ENCODE data around the gene ARID1B. TPM values are rescaled to one million over a fixed set of nuclear protein-coding genes. Genes with fewer than 3 reads are reported as not detected.

The ARID1B gene
- total RNA-seq, 1 donor from 2014 or later: 101 TPM

- no peak for TF ChIP-seq CTCF (conservative IDR thresholded peaks at IDR 0.05)
- H3K9me3 Mint-ChIP-seq: no peaks in the 10 kb centered on the region
- H3K36me3 Mint-ChIP-seq (ENCODE audit: low read depth): peaks cover 26% of the 10 kb centered on the region
- no peaks in the 10 kb centered on the region for H3K27me3 Mint-ChIP-seq (ENCODE audit: low read depth)
- H3K4me1 Mint-ChIP-seq: peaks cover 16% of the 10 kb centered on the region
- H3K27ac Mint-ChIP-seq (ENCODE audit: unreplicated experiment): no peak overlapping the region
- no peak for DNase-seq (ENCODE audit: low read depth, low spot score)
- no peak overlapping the region for H3K4me3 Mint-ChIP-seq
Observed at GRCh38 chr6:157185986-157186385, 408.8 kb downstream of the ARID1B start.

GRCh38 chr6:157186785-157187181 lies 409.6 kb downstream of the ARID1B start:
- no peak overlapping the region for H3K4me3 Mint-ChIP-seq
- H3K27me3 Mint-ChIP-seq (ENCODE audit: low read depth): no peaks in the 10 kb centered on the region
- H3K36me3 Mint-ChIP-seq (ENCODE audit: low read depth): peaks cover 32% of the 10 kb centered on the region
- no peak for TF ChIP-seq CTCF (conservative IDR thresholded peaks at IDR 0.05)
- no peaks in the 10 kb centered on the region for H3K9me3 Mint-ChIP-seq
- H3K4me1 Mint-ChIP-seq: peaks cover 16% of the 10 kb centered on the region
- DNase-seq (ENCODE audit: low read depth, low spot score): no peak
- H3K27ac Mint-ChIP-seq (ENCODE audit: unreplicated experiment): no peak overlapping the region

GRCh38 chr6:157187182-157188083 lies 410.3 kb downstream of the ARID1B start:
- TF ChIP-seq CTCF (conservative IDR thresholded peaks at IDR 0.05): no peak
- Mint-ChIP-seq H3K9me3 (no peaks in the 10 kb centered on the region), H3K4me1 (peaks cover 16% of the 10 kb centered on the region), H3K27me3 (ENCODE audit: low read depth) (no peaks in the 10 kb centered on the region), H3K4me3 (no peak overlapping the region), H3K36me3 (ENCODE audit: low read depth) (peaks cover 32% of the 10 kb centered on the region), H3K27ac (ENCODE audit: unreplicated experiment) (no peak overlapping the region)
- DNase-seq (ENCODE audit: low read depth, low spot score): no peak

GRCh38 chr6:157188213-157188612 lies 411.0 kb downstream of the ARID1B start:
- Mint-ChIP-seq H3K27ac (ENCODE audit: unreplicated experiment) (no peak overlapping the region), H3K4me3 (no peak overlapping the region), H3K27me3 (ENCODE audit: low read depth) (no peaks in the 10 kb centered on the region), H3K36me3 (ENCODE audit: low read depth) (peaks cover 34% of the 10 kb centered on the region), H3K9me3 (no peaks in the 10 kb centered on the region), H3K4me1 (peaks cover 12% of the 10 kb centered on the region)
- DNase-seq (ENCODE audit: low read depth, low spot score): no peak
- TF ChIP-seq CTCF (conservative IDR thresholded peaks at IDR 0.05): no peak

DNA sequence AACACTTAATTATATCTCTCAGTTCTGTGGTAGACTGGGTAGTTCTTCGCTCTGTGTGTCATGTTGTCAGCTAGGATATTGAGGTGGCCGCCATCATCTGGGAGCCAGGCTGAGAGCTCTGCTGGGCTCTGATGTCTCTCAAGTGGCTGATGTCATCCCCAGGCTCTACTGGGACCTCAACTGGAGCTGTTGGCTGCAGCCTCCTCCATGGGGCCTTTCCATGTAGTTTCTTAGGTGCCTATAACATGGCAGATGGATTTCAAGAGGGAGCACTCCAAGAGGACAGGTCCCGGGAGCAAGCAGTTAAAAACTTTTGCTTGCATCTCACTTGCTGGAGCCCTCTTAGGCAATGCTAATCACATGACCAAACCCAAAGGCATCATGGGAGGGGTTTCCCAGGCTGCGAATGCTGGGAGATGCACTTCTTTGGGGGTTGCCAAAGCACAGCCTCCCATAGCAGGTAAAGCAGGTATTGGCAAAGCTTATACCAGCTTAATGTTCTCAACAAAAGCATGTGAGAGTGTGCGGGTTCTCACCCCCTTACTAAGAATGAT lies 416.3 kb downstream of the ARID1B start:
- DNase-seq (ENCODE audit: low read depth, low spot score): no peak
- Mint-ChIP-seq H3K4me1 (no peaks in the 10 kb centered on the region), H3K36me3 (ENCODE audit: low read depth) (peaks cover 24% of the 10 kb centered on the region), H3K27ac (ENCODE audit: unreplicated experiment) (no peak overlapping the region), H3K9me3 (no peaks in the 10 kb centered on the region), H3K4me3 (no peak overlapping the region), H3K27me3 (ENCODE audit: low read depth) (no peaks in the 10 kb centered on the region)
- TF ChIP-seq CTCF (conservative IDR thresholded peaks at IDR 0.05): no peak

Measured in neural crest cell (in vitro differentiated cells).